ENCODE measurements around the gene CRADD.

- no peak for TF ChIP-seq CTCF (IDR thresholded peaks at IDR 0.05)
- TF ChIP-seq POLR2A (IDR thresholded peaks at IDR 0.05): no peak
- no peak for TF ChIP-seq POLR2AphosphoS5 (IDR thresholded peaks at IDR 0.05)
Observed at GRCh38 chr12:93679308-93679925, 2.2 kb downstream of the CRADD start.
